Chondrocyte (in vitro differentiated cells): ENCODE measurements around the gene SSBP4. TPM values are rescaled to one million over a fixed set of nuclear protein-coding genes. Genes with fewer than 3 reads are reported as not detected.

Experiments used
- DNase-seq: peaks from one replicate; pipeline ENCODE4 v3.0.0; 2021; ENCODE audit warnings: mixed read lengths, low spot score
- H3K27ac Mint-ChIP-seq: one replicate; pipeline ENCODE4 v1.8.0; 2021; ENCODE audit warnings: mild to moderate bottlenecking, moderate library complexity, mixed read lengths; ENCODE audit not compliant: unreplicated experiment
- H3K27me3 Mint-ChIP-seq: 2 replicates; pipeline ENCODE4 v1.8.0; 2021; ENCODE audit warnings: low read depth, mixed read lengths
- H3K36me3 Mint-ChIP-seq: 2 replicates; pipeline ENCODE4 v1.8.0; 2021; ENCODE audit warnings: low read depth, mixed read lengths
- H3K4me1 Mint-ChIP-seq: 2 replicates; pipeline ENCODE4 v1.8.0; 2021; ENCODE audit warnings: low read depth, mild to moderate bottlenecking, mixed read lengths
- H3K4me3 Mint-ChIP-seq: one replicate; pipeline ENCODE4 v1.8.0; 2021; ENCODE audit warnings: mild to moderate bottlenecking, moderate library complexity, mixed read lengths; ENCODE audit not compliant: unreplicated experiment
- H3K9me3 Mint-ChIP-seq: 2 replicates; pipeline ENCODE4 v1.8.0; 2021; ENCODE audit warnings: low read depth, mixed read lengths
- total RNA-seq: library from RNA; stranded (reverse); gene quantifications from 3 replicates; pipeline ENCODE4 v1.2.1, GENCODE V29; 2021
- TF ChIP-seq, protein P1 (sequence below): fragments of 200-600 bp; sonication (generic); IDR thresholded peaks from 2 replicates; pipeline ENCODE4 v1.5.0; 2021; ENCODE audit warnings: antibody characterized with exemption, mild to moderate bottlenecking, moderate library complexity

SSBP4 gene
- total RNA-seq, 1 donor from 2014 or later: 56.3 TPM

DNA sequence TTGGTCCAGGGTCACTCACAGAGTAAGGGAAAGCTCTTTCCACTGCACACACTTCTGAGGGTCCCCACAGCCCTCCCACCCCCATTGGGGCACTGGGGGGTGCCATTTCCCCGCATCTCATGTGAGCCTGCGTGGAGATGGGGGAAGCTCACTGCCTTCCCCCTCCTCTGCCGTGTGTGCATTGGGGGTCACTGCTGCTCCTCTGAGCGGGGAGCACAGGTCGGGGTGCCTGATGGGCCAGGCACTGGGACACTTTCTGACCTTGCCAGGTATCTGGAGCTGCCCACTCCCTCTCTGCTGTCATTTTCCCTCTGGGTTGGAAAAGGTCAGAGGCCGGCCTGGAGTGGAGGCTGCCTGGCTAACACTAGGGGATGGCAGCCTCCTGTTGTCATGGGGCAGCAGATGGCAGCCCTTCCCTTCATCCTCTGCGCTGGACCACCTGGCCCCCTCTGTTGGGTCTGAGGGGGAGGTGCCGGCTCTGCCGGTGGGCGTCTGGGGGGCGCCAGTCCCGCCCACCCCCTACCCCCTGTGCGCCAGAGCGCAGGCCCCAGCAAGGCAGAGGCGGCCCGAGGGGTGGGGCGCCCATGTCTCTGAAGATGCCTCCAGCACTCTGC lies 9.1 kb downstream of the SSBP4 start:
- no peak overlapping the region for H3K4me3 Mint-ChIP-seq
- TF ChIP-seq, protein P1, sequence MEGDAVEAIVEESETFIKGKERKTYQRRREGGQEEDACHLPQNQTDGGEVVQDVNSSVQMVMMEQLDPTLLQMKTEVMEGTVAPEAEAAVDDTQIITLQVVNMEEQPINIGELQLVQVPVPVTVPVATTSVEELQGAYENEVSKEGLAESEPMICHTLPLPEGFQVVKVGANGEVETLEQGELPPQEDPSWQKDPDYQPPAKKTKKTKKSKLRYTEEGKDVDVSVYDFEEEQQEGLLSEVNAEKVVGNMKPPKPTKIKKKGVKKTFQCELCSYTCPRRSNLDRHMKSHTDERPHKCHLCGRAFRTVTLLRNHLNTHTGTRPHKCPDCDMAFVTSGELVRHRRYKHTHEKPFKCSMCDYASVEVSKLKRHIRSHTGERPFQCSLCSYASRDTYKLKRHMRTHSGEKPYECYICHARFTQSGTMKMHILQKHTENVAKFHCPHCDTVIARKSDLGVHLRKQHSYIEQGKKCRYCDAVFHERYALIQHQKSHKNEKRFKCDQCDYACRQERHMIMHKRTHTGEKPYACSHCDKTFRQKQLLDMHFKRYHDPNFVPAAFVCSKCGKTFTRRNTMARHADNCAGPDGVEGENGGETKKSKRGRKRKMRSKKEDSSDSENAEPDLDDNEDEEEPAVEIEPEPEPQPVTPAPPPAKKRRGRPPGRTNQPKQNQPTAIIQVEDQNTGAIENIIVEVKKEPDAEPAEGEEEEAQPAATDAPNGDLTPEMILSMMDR: no peak
- DNase-seq: no peak
- no peaks in the 10 kb centered on the region for H3K36me3 Mint-ChIP-seq
- no peaks in the 10 kb centered on the region for H3K27me3 Mint-ChIP-seq
- H3K9me3 Mint-ChIP-seq: no peaks in the 10 kb centered on the region
- H3K4me1 Mint-ChIP-seq: peaks cover 17% of the 10 kb centered on the region
- H3K27ac Mint-ChIP-seq: peak overlapping the region; percentile 17

DNA sequence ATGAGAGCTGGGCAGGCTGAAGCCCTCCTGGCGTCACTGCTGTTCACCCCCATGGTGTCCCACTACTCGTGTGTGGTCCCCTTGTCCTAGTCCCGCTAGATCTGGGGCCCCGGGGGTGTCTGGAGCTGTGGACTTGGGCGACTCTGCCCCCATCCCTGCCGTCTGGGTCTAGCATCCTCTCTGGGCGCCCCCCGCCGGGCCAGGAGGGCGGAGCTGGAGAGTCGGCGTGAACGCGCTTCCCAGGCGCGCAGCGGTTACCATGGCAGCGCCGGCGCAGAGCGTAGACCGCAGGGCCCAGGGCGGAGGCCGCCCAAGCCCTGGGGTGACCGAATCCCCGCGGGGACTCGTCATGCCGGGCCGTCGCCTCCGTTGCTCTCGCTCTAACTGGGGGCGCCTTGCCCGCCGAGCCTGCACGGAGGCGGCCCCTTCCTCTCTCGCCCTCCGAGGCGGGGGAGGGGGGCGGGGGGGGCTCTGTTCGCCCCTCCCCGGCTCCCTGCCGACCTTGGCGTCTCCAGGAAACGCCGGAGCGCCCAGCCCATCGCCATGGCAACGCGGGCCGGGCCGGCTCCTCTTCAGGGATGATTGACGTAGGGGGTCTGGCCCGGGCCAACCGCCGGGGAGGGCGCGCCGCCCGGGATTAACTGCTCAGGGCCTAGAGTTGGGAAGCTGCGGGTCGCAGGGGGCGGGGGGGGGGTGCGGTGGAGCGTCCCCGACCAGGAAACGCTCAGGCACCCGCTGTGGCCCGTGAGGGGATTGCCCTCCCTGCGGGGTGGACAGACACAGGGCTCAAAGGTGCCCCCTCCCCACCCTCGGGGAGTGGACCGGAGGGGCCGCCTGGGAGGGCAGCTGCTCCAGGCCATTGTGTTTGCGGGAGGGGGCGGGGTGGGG lies 9.8 kb downstream of the SSBP4 start:
- Mint-ChIP-seq H3K4me1 (peaks cover 16% of the 10 kb centered on the region), H3K27me3 (no peaks in the 10 kb centered on the region), H3K27ac (peak overlapping the region; percentile 17), H3K4me3 (peak overlapping the region; percentile 22), H3K36me3 (no peaks in the 10 kb centered on the region), H3K9me3 (no peaks in the 10 kb centered on the region)
- no peak for DNase-seq
- TF ChIP-seq, protein P1: peak; percentile 33

DNA sequence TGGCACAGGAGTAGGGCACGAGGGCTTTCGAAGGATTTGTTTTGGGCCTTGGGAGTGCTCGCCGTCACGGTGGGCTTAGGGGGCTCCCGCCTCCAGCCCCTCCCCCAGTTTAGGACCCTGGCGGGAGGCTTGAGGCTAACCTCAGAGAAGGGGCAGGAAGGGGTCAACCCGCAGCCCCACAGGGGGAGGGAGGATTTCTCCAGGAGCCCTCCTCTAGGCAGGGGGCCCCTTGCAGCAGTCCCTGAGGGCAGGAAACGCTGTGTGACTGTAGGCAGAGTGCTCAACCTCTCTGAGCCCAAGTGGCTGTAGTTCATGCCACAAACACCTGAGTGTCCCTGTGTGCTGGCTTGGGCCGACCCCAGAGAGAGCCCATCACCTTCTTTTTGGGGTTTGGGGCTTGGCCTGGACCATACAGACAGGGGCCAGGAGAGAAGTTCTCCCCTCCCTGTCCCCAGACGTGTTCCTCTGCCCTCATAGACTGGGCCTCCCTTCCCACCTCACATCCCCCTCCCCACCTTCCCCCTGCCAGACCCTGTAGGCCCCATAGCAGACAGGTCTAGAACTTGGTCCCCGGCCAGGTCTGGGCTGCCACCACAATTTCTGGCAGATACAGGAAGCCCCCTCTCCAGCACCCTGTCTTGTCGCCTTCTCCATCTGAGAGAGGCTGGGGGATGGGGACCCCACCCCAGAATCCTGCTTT lies 10.7 kb downstream of the SSBP4 start:
- Mint-ChIP-seq H3K4me3 (peak overlapping the region; percentile 46), H3K27ac (no peak overlapping the region), H3K36me3 (no peaks in the 10 kb centered on the region), H3K9me3 (no peaks in the 10 kb centered on the region), H3K4me1 (peaks cover 22% of the 10 kb centered on the region), H3K27me3 (no peaks in the 10 kb centered on the region)
- TF ChIP-seq, protein P1: no peak
- no peak for DNase-seq

DNA sequence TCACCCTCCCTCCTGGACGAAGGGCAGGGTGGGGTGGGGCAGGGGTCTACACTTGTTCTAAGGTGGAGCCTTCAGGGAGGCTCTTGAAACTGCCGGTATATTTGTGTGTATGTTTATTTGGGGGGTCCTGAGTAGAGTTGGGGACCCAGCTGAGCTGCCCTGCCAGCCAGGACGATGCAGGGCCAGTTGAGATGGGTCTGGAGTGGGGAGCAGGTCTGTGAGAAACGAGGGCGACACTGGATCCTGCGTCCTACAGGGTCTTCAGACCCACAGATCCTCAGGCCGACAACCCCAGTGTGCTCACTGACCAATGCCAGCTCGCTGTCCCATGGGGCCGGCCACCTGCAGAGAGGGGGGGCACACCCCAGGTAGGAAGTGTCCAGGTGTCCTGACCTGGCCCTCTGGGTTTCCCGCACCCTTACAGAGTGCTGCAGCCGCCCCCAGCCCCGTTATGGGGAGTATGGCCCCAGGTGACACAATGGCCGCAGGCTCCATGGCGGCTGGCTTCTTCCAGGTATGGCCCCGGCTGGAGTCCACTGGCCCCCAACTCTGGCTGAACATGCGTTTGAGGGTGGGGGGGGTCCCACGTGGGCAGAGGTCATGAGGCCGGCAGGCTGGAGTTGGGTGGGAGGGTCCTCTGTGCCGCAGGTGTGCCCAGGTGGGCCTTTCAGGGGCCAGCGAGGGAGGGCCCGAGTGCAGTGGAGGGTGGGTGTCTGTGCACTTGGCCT lies 11.4 kb downstream of the SSBP4 start:
- H3K4me3 Mint-ChIP-seq: no peak overlapping the region
- no peaks in the 10 kb centered on the region for H3K36me3 Mint-ChIP-seq
- H3K27me3 Mint-ChIP-seq: no peaks in the 10 kb centered on the region
- no peaks in the 10 kb centered on the region for H3K9me3 Mint-ChIP-seq
- H3K4me1 Mint-ChIP-seq: peaks cover 20% of the 10 kb centered on the region
- DNase-seq: no peak
- TF ChIP-seq, protein P1: no peak
- no peak overlapping the region for H3K27ac Mint-ChIP-seq
